ENCODE measurements around the gene NF1. TPM values are rescaled to one million over a fixed set of nuclear protein-coding genes. Genes with fewer than 3 reads are reported as not detected.

The NF1 gene
- total RNA-seq, 4 donors from 2014 or later, result 40.9 to 158 (median 113) TPM

DNA sequence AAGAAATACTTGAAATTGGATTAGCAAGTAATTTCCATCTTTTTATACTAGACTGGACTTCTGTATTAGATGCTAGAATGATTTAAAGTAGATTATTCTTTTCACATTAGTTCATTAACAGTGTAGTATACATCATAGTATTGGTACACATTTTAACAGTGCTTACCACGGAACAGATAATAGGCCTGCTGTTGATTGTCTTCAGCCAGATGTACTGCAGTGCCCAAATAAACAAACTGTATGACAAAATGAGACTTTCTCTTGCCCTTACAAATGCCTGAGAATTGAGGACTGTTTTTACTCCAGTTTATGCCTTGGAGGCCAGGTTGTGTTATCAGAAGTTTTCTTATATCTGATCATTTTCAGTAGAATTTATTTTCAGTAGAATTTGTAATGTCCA lies 226.0 kb downstream of the NF1 start:
- Histone ChIP-seq H3K4me1 (no peaks in the 10 kb centered on the region), H3K9me3 (no peaks in the 10 kb centered on the region), H3K27ac (peak overlapping the region in 1 of 2 donors; percentile 34), H3K27me3 (no peaks in the 10 kb centered on the region), H3K36me3 (no peaks in the 10 kb centered on the region), H3K4me3 (no peak overlapping the region)
- TF ChIP-seq POLR2A (IDR thresholded peaks at IDR 0.05), result no peak
- TF ChIP-seq, protein P1, sequence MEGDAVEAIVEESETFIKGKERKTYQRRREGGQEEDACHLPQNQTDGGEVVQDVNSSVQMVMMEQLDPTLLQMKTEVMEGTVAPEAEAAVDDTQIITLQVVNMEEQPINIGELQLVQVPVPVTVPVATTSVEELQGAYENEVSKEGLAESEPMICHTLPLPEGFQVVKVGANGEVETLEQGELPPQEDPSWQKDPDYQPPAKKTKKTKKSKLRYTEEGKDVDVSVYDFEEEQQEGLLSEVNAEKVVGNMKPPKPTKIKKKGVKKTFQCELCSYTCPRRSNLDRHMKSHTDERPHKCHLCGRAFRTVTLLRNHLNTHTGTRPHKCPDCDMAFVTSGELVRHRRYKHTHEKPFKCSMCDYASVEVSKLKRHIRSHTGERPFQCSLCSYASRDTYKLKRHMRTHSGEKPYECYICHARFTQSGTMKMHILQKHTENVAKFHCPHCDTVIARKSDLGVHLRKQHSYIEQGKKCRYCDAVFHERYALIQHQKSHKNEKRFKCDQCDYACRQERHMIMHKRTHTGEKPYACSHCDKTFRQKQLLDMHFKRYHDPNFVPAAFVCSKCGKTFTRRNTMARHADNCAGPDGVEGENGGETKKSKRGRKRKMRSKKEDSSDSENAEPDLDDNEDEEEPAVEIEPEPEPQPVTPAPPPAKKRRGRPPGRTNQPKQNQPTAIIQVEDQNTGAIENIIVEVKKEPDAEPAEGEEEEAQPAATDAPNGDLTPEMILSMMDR (IDR thresholded peaks at IDR 0.05), result no peak
- intact Hi-C loops (cut with DNase I; ENCODE audit: low total_unique reads), result no loop called here
- DNase-seq, result no peak

- Histone ChIP-seq H3K36me3 (no peaks in the 10 kb centered on the region), H3K4me3 (no peak within 1 kb of the TSS), H3K4me1 (no peaks in the 10 kb centered on the region), H3K9me3 (no peaks in the 10 kb centered on the region), H3K27me3 (no peaks in the 10 kb centered on the region), H3K27ac (peak within 1 kb of the TSS in 1 of 2 donors; percentile 34)
- DNase-seq, result no peak
- TF ChIP-seq POLR2A (IDR thresholded peaks at IDR 0.05), result no peak
- TF ChIP-seq, protein P1 (IDR thresholded peaks at IDR 0.05), result no peak
- intact Hi-C loops (cut with DNase I; ENCODE audit: low total_unique reads), result no loop called here
Measured at GRCh38 chr17:31321481-31321880, 226.7 kb downstream of the NF1 start, which contains the start of gene EVI2A. EVI2A (minus strand) TSS chr17:31321622; CDS start chr17:31319013, 2,609 bp downstream.

DNA sequence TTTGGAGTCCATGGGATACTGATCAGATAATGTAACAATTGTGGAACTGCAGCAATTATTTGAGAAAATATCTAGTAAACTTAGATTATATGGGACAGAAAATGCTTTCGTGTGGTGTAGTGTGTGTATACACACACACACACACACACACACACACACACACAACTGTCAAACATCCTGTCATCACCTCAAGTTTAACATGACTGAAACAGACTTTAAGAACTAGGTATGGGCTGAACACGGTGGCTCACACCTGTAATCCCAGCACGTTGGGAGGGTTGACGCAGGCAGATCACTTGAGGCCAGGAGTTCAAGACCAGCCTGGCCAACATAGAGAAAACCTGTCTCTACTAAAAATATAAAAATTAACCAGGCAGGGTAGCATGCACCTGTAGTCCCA lies 227.2 kb downstream of the NF1 start:
- DNase-seq, result no peak
- Histone ChIP-seq H3K27me3 (no peaks in the 10 kb centered on the region), H3K4me3 (no peak overlapping the region), H3K36me3 (no peaks in the 10 kb centered on the region), H3K27ac (no peak overlapping the region), H3K9me3 (no peaks in the 10 kb centered on the region), H3K4me1 (no peaks in the 10 kb centered on the region)
- TF ChIP-seq, protein P1 (IDR thresholded peaks at IDR 0.05), result no peak
- TF ChIP-seq POLR2A (IDR thresholded peaks at IDR 0.05), result no peak
- intact Hi-C loops (cut with DNase I; ENCODE audit: low total_unique reads), result no loop called here

GRCh38 chr17:31323551-31323950 lies 228.8 kb downstream of the NF1 start:
- TF ChIP-seq POLR2A (IDR thresholded peaks at IDR 0.05), result no peak
- TF ChIP-seq, protein P1 (IDR thresholded peaks at IDR 0.05), result no peak
- DNase-seq, result no peak

GRCh38 chr17:31327534-31328159 lies 232.9 kb downstream of the NF1 start:
- intact Hi-C loops (cut with DNase I; ENCODE audit: low total_unique reads), result no loop called here
- TF ChIP-seq, protein P1 (IDR thresholded peaks at IDR 0.05), result no peak
- no peak for TF ChIP-seq POLR2A (IDR thresholded peaks at IDR 0.05)
- Histone ChIP-seq H3K9me3 (no peaks in the 10 kb centered on the region), H3K4me1 (no peaks in the 10 kb centered on the region), H3K27ac (no peak overlapping the region), H3K36me3 (peaks cover 0 to 3% of the 10 kb centered on the region in 2 donors), H3K4me3 (no peak overlapping the region), H3K27me3 (no peaks in the 10 kb centered on the region)
- DNase-seq, result no peak

More at GRCh38 chr17:31323551-31323950, 228.8 kb downstream of the NF1 start:
- Histone ChIP-seq H3K4me3 (no peak overlapping the region), H3K36me3 (no peaks in the 10 kb centered on the region), H3K27me3 (no peaks in the 10 kb centered on the region), H3K27ac (no peak overlapping the region), H3K4me1 (no peaks in the 10 kb centered on the region), H3K9me3 (no peaks in the 10 kb centered on the region)
- intact Hi-C loops (cut with DNase I; ENCODE audit: low total_unique reads), result no loop called here
